ENCODE data around the gene HS3ST1. TPM values are rescaled to one million over a fixed set of nuclear protein-coding genes. Genes with fewer than 3 reads are reported as not detected.
A peak's percentile ranks its signal among the peaks of the same experiment; 100 is the strongest.

The HS3ST1 gene
- total RNA-seq, 4 donors from 2014 or later = 4.8 to 27.0 (median 9.6) TPM

- Histone ChIP-seq H3K27me3 (no peaks in the 10 kb centered on the region), H3K27ac (no peak overlapping the region), H3K4me1 (peaks cover 0 to 24% (median 3%) of the 10 kb centered on the region in 3 donors), H3K36me3 (peaks cover 0 to 33% (median 0%) of the 10 kb centered on the region in 3 donors), H3K9me3 (no peaks in the 10 kb centered on the region), H3K4me3 (no peak overlapping the region)
- intact Hi-C loops (cut with DNase I) = no loop called here
- WGBS, 2 donors = 71 to 73% methylated on average over 1 of the region's 1 CpG
- DNase-seq = no peak
- TF ChIP-seq POLR2A (IDR thresholded peaks at IDR 0.05) (no peak), CTCF (IDR thresholded peaks at IDR 0.05) (no peak)
Measured at GRCh38 chr4:11409632-11410031, 19.1 kb downstream of the HS3ST1 start.

GRCh38 chr4:11408233-11408967 is 20.3 kb downstream of the HS3ST1 start:
- H3K4me1 ChIP-seq = peaks cover 0 to 36% (median 7%) of the 10 kb centered on the region in 3 donors
- H3K9me3 ChIP-seq = no peaks in the 10 kb centered on the region
- H3K27me3 ChIP-seq = no peaks in the 10 kb centered on the region
- intact Hi-C loops (cut with DNase I) = no loop called here
- H3K27ac ChIP-seq = no peak overlapping the region
- TF ChIP-seq CTCF (IDR thresholded peaks at IDR 0.05) (no peak), POLR2A (IDR thresholded peaks at IDR 0.05) (no peak)
- peaks cover 0 to 33% (median 0%) of the 10 kb centered on the region in 3 donors for H3K36me3 ChIP-seq
- H3K4me3 ChIP-seq = no peak overlapping the region
- WGBS, 2 donors = 73 to 78% methylated on average over 3 to 5 of the region's 5 CpGs
- no peak for DNase-seq

- DNase-seq = no peak
- no peak overlapping the region for H3K27ac ChIP-seq
- H3K4me1 ChIP-seq = peaks cover 0 to 44% (median 7%) of the 10 kb centered on the region in 3 donors
- intact Hi-C loops (cut with DNase I) = no loop called here
- no peak overlapping the region for H3K4me3 ChIP-seq
- no peaks in the 10 kb centered on the region for H3K27me3 ChIP-seq
- peaks cover 0 to 26% (median 0%) of the 10 kb centered on the region in 3 donors for H3K36me3 ChIP-seq
- WGBS, 2 donors = 46 to 50% methylated on average over 3 of the region's 3 CpGs
- no peak for TF ChIP-seq CTCF (IDR thresholded peaks at IDR 0.05)
- H3K9me3 ChIP-seq = no peaks in the 10 kb centered on the region
Measured at GRCh38 chr4:11407551-11407950, 21.1 kb downstream of the HS3ST1 start.

- Histone ChIP-seq H3K27ac (peak overlapping the region in 3 of 4 donors; percentile 50 to 56 (median 54)), H3K36me3 (peaks cover 0 to 20% (median 3%) of the 10 kb centered on the region in 3 donors), H3K9me3 (no peaks in the 10 kb centered on the region), H3K4me3 (no peak overlapping the region), H3K27me3 (no peaks in the 10 kb centered on the region), H3K4me1 (peaks cover 0 to 55% (median 7%) of the 10 kb centered on the region in 3 donors)
- intact Hi-C loops (cut with DNase I) = no loop called here
- 32 to 39% methylated on average over 2 of the region's 2 CpGs for whole genome bisulfite sequencing, 2 donors
- no peak for TF ChIP-seq CTCF (IDR thresholded peaks at IDR 0.05)
- no peak for TF ChIP-seq POLR2A (IDR thresholded peaks at IDR 0.05)
- DNase-seq = no peak
Measured at GRCh38 chr4:11404431-11404830, 24.3 kb downstream of the HS3ST1 start.

- Histone ChIP-seq H3K27ac (no peak overlapping the region), H3K36me3 (peaks cover 0 to 18% (median 8%) of the 10 kb centered on the region in 3 donors), H3K4me1 (peaks cover 6 to 63% (median 19%) of the 10 kb centered on the region in 3 donors), H3K4me3 (no peak overlapping the region), H3K27me3 (no peaks in the 10 kb centered on the region), H3K9me3 (no peaks in the 10 kb centered on the region)
- WGBS, 2 donors = 73 to 84% methylated on average over 3 of the region's 3 CpGs
- no peak for TF ChIP-seq CTCF (IDR thresholded peaks at IDR 0.05)
- no peak for TF ChIP-seq POLR2A (IDR thresholded peaks at IDR 0.05)
- intact Hi-C loops (cut with DNase I) = no loop called here
- DNase-seq = no peak
Measured at GRCh38 chr4:11402192-11402591, 26.5 kb downstream of the HS3ST1 start.
